Panc1 (cell line): Measurements from ENCODE around the gene PDE9A. TPM values are rescaled to one million over a fixed set of nuclear protein-coding genes. Genes with fewer than 3 reads are reported as not detected.

Experiments used
- ATAC-seq: fragments of 200-7000 bp; cut with Tn5 transposase; 2 replicates; pipeline ENCODE4 v1.9.1; 2020; ENCODE audit warnings: mild to moderate bottlenecking, moderate library complexity
- BruUV-seq: library from RNA; stranded (reverse); fragments of 400-500 nt; replicated peaks from 2 replicates; lab custom pipeline; 2021; lab: Mats Ljungman, UMichigan
- CTCF ChIA-PET: fragments of 300-600 bp; sonication (Branson Sonifier 250); formaldehyde crosslinking; loops from one replicate; lab custom pipeline; 2022; ENCODE audit warnings: antibody characterized with exemption; lab: Charles Lee
- POLR2A ChIA-PET: fragments of 300-600 bp; sonication (Branson Sonifier 250); formaldehyde crosslinking; loops from one replicate; lab custom pipeline; 2022; ENCODE audit warnings: antibody characterized with exemption; lab: Charles Lee
- DNase-seq: peaks from one replicate; pipeline ENCODE4 v3.0.0-alpha.2; 2010; ENCODE audit warnings: low read depth, low spot score
- H3K27ac ChIP-seq: 2 replicates; pipeline ENCODE4 v1.5.1; 2011; ENCODE audit warnings: mild to moderate bottlenecking, low read length, inconsistent platforms
- H3K27me3 ChIP-seq: fragments of 200-500 bp; sonication (Bioruptor generic); 2 replicates; pipeline ENCODE4 v1.6.0; 2014; ENCODE audit warnings: low read length, inconsistent platforms; ENCODE audit not compliant: control insufficient read depth, insufficient read depth
- H3K36me3 ChIP-seq: fragments of 200-500 bp; sonication (Bioruptor generic); 2 replicates; pipeline ENCODE4 v1.5.1; 2014; ENCODE audit warnings: inconsistent platforms, mild to moderate bottlenecking, low read length, moderate library complexity; ENCODE audit not compliant: control insufficient read depth, insufficient read depth
- H3K4me1 ChIP-seq: 2 replicates; pipeline ENCODE4 v1.5.1; 2011; ENCODE audit warnings: inconsistent platforms, mild to moderate bottlenecking, low read length, moderate library complexity; ENCODE audit not compliant: control insufficient read depth, insufficient read depth
- H3K4me3 ChIP-seq, 2 experiments: 2 replicates each; pipeline ENCODE4 v1.5.1; 2011 to 2012; ENCODE audit warnings: low read depth in 2 of 2, low read length in 2 of 2, mild to moderate bottlenecking in 2 of 2, inconsistent platforms in 1 of 2, moderate library complexity in 1 of 2
- H3K9me3 ChIP-seq: fragments of 200-500 bp; sonication (Bioruptor generic); 2 replicates; pipeline ENCODE4 v1.5.1; 2014; ENCODE audit warnings: low read depth, mild to moderate bottlenecking, inconsistent platforms, low read length, moderate library complexity; ENCODE audit not compliant: control insufficient read depth, insufficient read depth
- CTCF ChIP-seq: fragments of 450-650 bp; IDR thresholded peaks from 2 replicates; pipeline ENCODE4 v1.5.1; 2017; ENCODE audit warnings: mild to moderate bottlenecking
- POLR2AphosphoS5 ChIP-seq: IDR thresholded peaks from 2 replicates; pipeline ENCODE4 v1.6.1; 2012; ENCODE audit warnings: mild to moderate bottlenecking, low read depth, low read length, moderate library complexity
- REST ChIP-seq, 2 experiments: IDR thresholded peaks; 2 replicates each; pipeline ENCODE4 v1.6.1; 2011 to 2012; ENCODE audit warnings: low read depth in 2 of 2, control low read depth in 1 of 2, low read length in 1 of 2, mild to moderate bottlenecking in 1 of 2, moderate library complexity in 1 of 2; ENCODE audit not compliant: insufficient read depth in 1 of 2
- SIN3A ChIP-seq: IDR thresholded peaks from 2 replicates; pipeline ENCODE4 v1.6.1; 2012; ENCODE audit warnings: low read depth, mild to moderate bottlenecking, low read length, moderate library complexity, borderline replicate concordance; ENCODE audit not compliant: insufficient read depth
- TCF7L2 ChIP-seq: IDR thresholded peaks from 2 replicates; pipeline ENCODE4 v1.6.1; 2011; ENCODE audit warnings: mild to moderate bottlenecking, low read depth, low read length, inconsistent platforms
- in situ Hi-C: cut with HindIII; loops from 2 replicates; pipeline ENCODE4 v1.10.0; 2016; ENCODE audit warnings: low sequenced_read_pairs, low pct_unique_long_range_greater_than_20kb
- intact Hi-C: fragments of 100-400 bp; cut with micrococcal nuclease; formaldehyde crosslinking; loops from one replicate; pipeline ENCODE4 v1.10.0; 2022; ENCODE audit not compliant: unreplicated experiment
- total RNA-seq: library from RNA; stranded (reverse); gene quantifications from one replicate; pipeline ENCODE4 v1.2.1, GENCODE V29; 2021; ENCODE audit not compliant: unreplicated experiment

The PDE9A gene
- total RNA-seq, 1 experiment from 2014 or later, result 0.72 TPM

GRCh38 chr21:42654913-42655795, 1.7 kb downstream of the PDE9A start:
- DNase-seq (no peak), ATAC-seq (no peak)
- ChIA-PET POLR2A (no interaction called here), CTCF (no interaction called here)
- Histone ChIP-seq H3K4me3 (no peak overlapping the region), H3K36me3 (no peaks in the 10 kb centered on the region), H3K9me3 (no peaks in the 10 kb centered on the region), H3K27ac (no peak overlapping the region), H3K27me3 (no peaks in the 10 kb centered on the region; the same call in 1 of the 2 replicates), H3K4me1 (no peaks in the 10 kb centered on the region)
- no peak for TF ChIP-seq REST (IDR thresholded peaks at IDR 0.05; ENCODE audit: insufficient read depth in 1 of 2, low read depth in 2 of 2, low read length in 1 of 2)
- TF ChIP-seq POLR2AphosphoS5, result no peak
- TF ChIP-seq SIN3A, result no peak
- TF ChIP-seq TCF7L2, result no peak
- no peak for TF ChIP-seq CTCF
- no TSS peak for BruUV-seq
- intact Hi-C loops, result no loop called here
- in situ Hi-C loops, result no loop called here

- ATAC-seq, result no peak
- in situ Hi-C loops, result no loop called here
These were observed 2.7 kb downstream of the PDE9A start for GRCh38 chr21:42655796-42656770.

More at GRCh38 chr21:42655796-42656770, 2.7 kb downstream of the PDE9A start:
- Histone ChIP-seq H3K4me1 (no peaks in the 10 kb centered on the region), H3K27ac (no peak overlapping the region), H3K36me3 (no peaks in the 10 kb centered on the region), H3K27me3 (no peaks in the 10 kb centered on the region; the same call in 1 of the 2 replicates), H3K9me3 (no peaks in the 10 kb centered on the region), H3K4me3 (no peak overlapping the region)
- intact Hi-C loops, result no loop called here
- no peak for DNase-seq
- no TSS peak for BruUV-seq
- no peak for TF ChIP-seq CTCF
- TF ChIP-seq SIN3A, result no peak
- TF ChIP-seq POLR2AphosphoS5, result no peak
- no peak for TF ChIP-seq TCF7L2
- no peak for TF ChIP-seq REST (IDR thresholded peaks at IDR 0.05; ENCODE audit: insufficient read depth in 1 of 2, low read depth in 2 of 2, low read length in 1 of 2)
- ChIA-PET POLR2A (no interaction called here), CTCF (interaction anchor here (0.6 kb wide), 1 partner anchor 29 kb away, joined by 6 read pairs; no protein-coding TSS in a partner anchor)
